Type B pancreatic cell (in vitro differentiated cells): ENCODE results near the gene ANKRD23. TPM values are rescaled to one million over a fixed set of nuclear protein-coding genes. Genes with fewer than 3 reads are reported as not detected.

Experiments
- DNase-seq: peaks from one replicate; pipeline ENCODE4 v3.0.0; 2021; ENCODE audit warnings: mixed read lengths; ENCODE audit not compliant: unreplicated experiment; ENCODE audit errors: extremely low spot score
- H3K27ac Mint-ChIP-seq: 2 replicates; pipeline ENCODE4 v1.8.0; 2021; ENCODE audit warnings: mild to moderate bottlenecking, mixed read lengths
- H3K27me3 Mint-ChIP-seq: 2 replicates; pipeline ENCODE4 v1.8.0; 2021; ENCODE audit warnings: mixed read lengths
- H3K36me3 Mint-ChIP-seq: 2 replicates; pipeline ENCODE4 v1.8.0; 2021; ENCODE audit warnings: mixed read lengths
- H3K4me1 Mint-ChIP-seq: one replicate; pipeline ENCODE4 v1.8.0; 2021; ENCODE audit warnings: mixed read lengths; ENCODE audit not compliant: unreplicated experiment
- H3K4me3 Mint-ChIP-seq: 2 replicates; pipeline ENCODE4 v1.8.0; 2021; ENCODE audit warnings: mild to moderate bottlenecking, mixed read lengths
- H3K9me3 Mint-ChIP-seq: 2 replicates; pipeline ENCODE4 v1.8.0; 2021; ENCODE audit warnings: mixed read lengths
- CTCF ChIP-seq: fragments of 200-600 bp; sonication (generic); conservative IDR thresholded peaks from 2 replicates; pipeline ENCODE4 v1.5.0; 2021; ENCODE audit warnings: antibody characterized with exemption, mild to moderate bottlenecking
- total RNA-seq: library from RNA; stranded (reverse); gene quantifications from 2 replicates; pipeline ENCODE4 v1.2.1, GENCODE V29; 2021; ENCODE audit warnings: low replicate concordance

ANKRD23 gene
- total RNA-seq, 1 donor from 2014 or later, result 8.1 TPM

GRCh38 chr2:96852667-96853066, 8.8 kb upstream of the ANKRD23 start:
- DNase-seq, result no peak
- no peaks in the 10 kb centered on the region for H3K9me3 Mint-ChIP-seq
- no peak overlapping the region for H3K4me3 Mint-ChIP-seq
- H3K27ac Mint-ChIP-seq, result no peak overlapping the region
- no peak for TF ChIP-seq CTCF
- peaks cover 13% of the 10 kb centered on the region for H3K36me3 Mint-ChIP-seq
- peaks cover 14% of the 10 kb centered on the region for H3K4me1 Mint-ChIP-seq
- H3K27me3 Mint-ChIP-seq, result no peaks in the 10 kb centered on the region

- Mint-ChIP-seq H3K9me3 (no peaks in the 10 kb centered on the region), H3K4me1 (peaks cover 7% of the 10 kb centered on the region), H3K4me3 (no peak overlapping the region), H3K27me3 (no peaks in the 10 kb centered on the region), H3K36me3 (peaks cover 23% of the 10 kb centered on the region), H3K27ac (no peak overlapping the region)
- TF ChIP-seq CTCF, result no peak
- no peak for DNase-seq
Measured at GRCh38 chr2:96848264-96848663, 4.4 kb upstream of the ANKRD23 start.

GRCh38 chr2:96847586-96847985, 3.8 kb upstream of the ANKRD23 start:
- Mint-ChIP-seq H3K4me3 (no peak overlapping the region), H3K36me3 (peaks cover 17% of the 10 kb centered on the region), H3K27ac (no peak overlapping the region), H3K4me1 (peaks cover 10% of the 10 kb centered on the region), H3K27me3 (no peaks in the 10 kb centered on the region), H3K9me3 (no peaks in the 10 kb centered on the region)
- DNase-seq, result no peak
- no peak for TF ChIP-seq CTCF

GRCh38 chr2:96846825-96847224, 3.0 kb upstream of the ANKRD23 start:
- Mint-ChIP-seq H3K4me1 (peaks cover 14% of the 10 kb centered on the region), H3K4me3 (no peak overlapping the region)

GRCh38 chr2:96844405-96844808, 586 bp upstream of the ANKRD23 start:
- no peaks in the 10 kb centered on the region for H3K27me3 Mint-ChIP-seq
- H3K27ac Mint-ChIP-seq, result no peak overlapping the region
- H3K4me1 Mint-ChIP-seq, result peaks cover 14% of the 10 kb centered on the region
- no peak overlapping the region for H3K4me3 Mint-ChIP-seq
- H3K36me3 Mint-ChIP-seq, result peaks cover 16% of the 10 kb centered on the region
- DNase-seq, result no peak
- H3K9me3 Mint-ChIP-seq, result no peaks in the 10 kb centered on the region
- no peak for TF ChIP-seq CTCF

More at GRCh38 chr2:96846825-96847224, 3.0 kb upstream of the ANKRD23 start:
- no peak for DNase-seq
- no peaks in the 10 kb centered on the region for H3K27me3 Mint-ChIP-seq
- no peak for TF ChIP-seq CTCF
- no peak overlapping the region for H3K27ac Mint-ChIP-seq
- peaks cover 16% of the 10 kb centered on the region for H3K36me3 Mint-ChIP-seq
- no peaks in the 10 kb centered on the region for H3K9me3 Mint-ChIP-seq

GRCh38 chr2:96842600-96842999, 1.2 kb downstream of the ANKRD23 start:
- no peak for TF ChIP-seq CTCF
- H3K36me3 Mint-ChIP-seq, result peaks cover 10% of the 10 kb centered on the region
- peaks cover 14% of the 10 kb centered on the region for H3K4me1 Mint-ChIP-seq
- H3K9me3 Mint-ChIP-seq, result no peaks in the 10 kb centered on the region
- no peak overlapping the region for H3K4me3 Mint-ChIP-seq
- DNase-seq, result no peak
- no peak overlapping the region for H3K27ac Mint-ChIP-seq
- no peaks in the 10 kb centered on the region for H3K27me3 Mint-ChIP-seq
